Lung (tissue), 12 donors: ENCODE data around the gene MR1. TPM values are rescaled to one million over a fixed set of nuclear protein-coding genes. Genes with fewer than 3 reads are reported as not detected.

Experiments used
- ATAC-seq: fragments of 200-7000 bp; cut with Tn5 transposase; one replicate; pipeline ENCODE4 v1.9.1; 2020; ENCODE audit warnings: moderate number of reproducible peaks; ENCODE audit not compliant: insufficient read depth, low FRiP score
- DNase-seq, 3 donors: peaks; one replicate each; pipeline ENCODE4 v3.0.0-alpha.2; 2013 to 2017
- H3K27ac ChIP-seq, 2 donors: one replicate each; pipeline ENCODE4 v1.5.1; 2013; ENCODE audit warnings: mild to moderate bottlenecking in 2 of 2, moderate library complexity in 2 of 2, control low read depth in 1 of 2, inconsistent platforms in 1 of 2, low read depth in 1 of 2, low read length in 1 of 2
- H3K27me3 ChIP-seq, 3 donors: one replicate each; pipeline ENCODE4 v1.5.1; 2013; ENCODE audit warnings: low read length in 2 of 3; ENCODE audit not compliant: control insufficient read depth in 3 of 3, insufficient read depth in 3 of 3
- H3K36me3 ChIP-seq, 4 donors: one replicate each; pipeline ENCODE4 v1.5.1; 2013; ENCODE audit warnings: low read length in 4 of 4, mild to moderate bottlenecking in 1 of 4, moderate library complexity in 1 of 4; ENCODE audit not compliant: control insufficient read depth in 4 of 4, insufficient read depth in 4 of 4
- H3K4me1 ChIP-seq, 5 donors: one replicate each; pipeline ENCODE4 v1.5.1; 2013; ENCODE audit warnings: low read length in 5 of 5, mild to moderate bottlenecking in 2 of 5, moderate library complexity in 1 of 5; ENCODE audit not compliant: control insufficient read depth in 5 of 5, insufficient read depth in 5 of 5
- H3K4me3 ChIP-seq: one replicate; pipeline ENCODE4 v1.5.1; 2013; ENCODE audit warnings: mild to moderate bottlenecking, control low read depth, moderate library complexity
- H3K9ac ChIP-seq, 2 donors: one replicate each; pipeline ENCODE4 v1.5.1; 2013; ENCODE audit warnings: low read length in 2 of 2, control low read depth in 1 of 2; ENCODE audit not compliant: insufficient read depth in 1 of 2
- H3K9me3 ChIP-seq, 4 donors: one replicate each; pipeline ENCODE4 v1.5.1; 2013; ENCODE audit warnings: low read length in 3 of 4, mild to moderate bottlenecking in 1 of 4, moderate library complexity in 1 of 4; ENCODE audit not compliant: control insufficient read depth in 4 of 4, insufficient read depth in 3 of 4
- WGBS, 2 donors: extraction: QIAGEN DNeasy Blood & Tissue Kit; methylation state at CpG; one replicate each; pipeline ENCODE4 v1.1.7; 2013; 5-methylcytosine and 5-hydroxymethylcytosine counted together
- polyA plus RNA-seq, 2 donors: library from polyadenylated mRNA; stranded (reverse); fragments of 200-250 nt; gene quantifications; one replicate each; pipeline ENCODE4 v1.2.1, GENCODE V29; 2013
- total RNA-seq, 2 donors: library from RNA; depleted of rRNA in 1 of 2; stranded (reverse); fragments of >200 nt in 1 of 2; gene quantifications; one replicate each; pipeline ENCODE4 v1.2.1, GENCODE V29; 2014 to 2021
- TF ChIP-seq, protein P1 (sequence below): IDR thresholded peaks from 2 replicates; pipeline ENCODE4 v1.5.1; 2012; ENCODE audit warnings: mild to moderate bottlenecking; ENCODE audit errors: control extremely low read depth, extremely low read depth
- donor health status: control.
- donor health status: control.
- donor health status: Bipolar disorder and iron deficiency.
- donor health status: healthy.
- donor health status: DM: yes; HTN: yes; CAD: no.

The MR1 gene
- total and polyA plus RNA-seq, 4 donors, result 8.1 to 31.0 (median 23.9) TPM

DNA sequence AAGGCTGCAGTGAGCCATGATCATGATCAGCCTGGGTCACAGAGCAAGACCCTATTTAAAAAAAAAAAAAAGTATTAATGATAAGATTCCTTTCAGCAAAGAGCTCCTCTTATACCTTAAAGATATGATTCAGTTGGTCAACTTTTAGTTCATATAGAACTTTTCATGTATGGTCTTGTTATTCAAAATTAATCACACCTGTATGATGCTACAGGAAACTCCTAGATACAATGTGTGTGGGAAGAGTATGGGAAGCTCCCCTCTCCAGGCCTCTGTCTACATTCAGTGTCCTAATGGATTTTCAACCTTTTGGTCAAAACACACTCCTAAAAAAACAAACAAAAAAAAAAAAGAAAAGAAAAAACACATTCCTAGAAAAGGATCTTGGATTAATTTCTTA, 17.1 kb downstream of the MR1 start:
- Histone ChIP-seq H3K9ac (no peak overlapping the region), H3K27me3 (no peaks in the 10 kb centered on the region), H3K4me1 (no peaks in the 10 kb centered on the region), H3K27ac (no peak overlapping the region), H3K4me3 (no peak overlapping the region), H3K9me3 (no peaks in the 10 kb centered on the region), H3K36me3 (peaks cover 0 to 3% (median 0%) of the 10 kb centered on the region in 4 donors)
- ATAC-seq (no peak), DNase-seq (no peak)
- TF ChIP-seq, protein P1, sequence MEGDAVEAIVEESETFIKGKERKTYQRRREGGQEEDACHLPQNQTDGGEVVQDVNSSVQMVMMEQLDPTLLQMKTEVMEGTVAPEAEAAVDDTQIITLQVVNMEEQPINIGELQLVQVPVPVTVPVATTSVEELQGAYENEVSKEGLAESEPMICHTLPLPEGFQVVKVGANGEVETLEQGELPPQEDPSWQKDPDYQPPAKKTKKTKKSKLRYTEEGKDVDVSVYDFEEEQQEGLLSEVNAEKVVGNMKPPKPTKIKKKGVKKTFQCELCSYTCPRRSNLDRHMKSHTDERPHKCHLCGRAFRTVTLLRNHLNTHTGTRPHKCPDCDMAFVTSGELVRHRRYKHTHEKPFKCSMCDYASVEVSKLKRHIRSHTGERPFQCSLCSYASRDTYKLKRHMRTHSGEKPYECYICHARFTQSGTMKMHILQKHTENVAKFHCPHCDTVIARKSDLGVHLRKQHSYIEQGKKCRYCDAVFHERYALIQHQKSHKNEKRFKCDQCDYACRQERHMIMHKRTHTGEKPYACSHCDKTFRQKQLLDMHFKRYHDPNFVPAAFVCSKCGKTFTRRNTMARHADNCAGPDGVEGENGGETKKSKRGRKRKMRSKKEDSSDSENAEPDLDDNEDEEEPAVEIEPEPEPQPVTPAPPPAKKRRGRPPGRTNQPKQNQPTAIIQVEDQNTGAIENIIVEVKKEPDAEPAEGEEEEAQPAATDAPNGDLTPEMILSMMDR, result no peak

DNA sequence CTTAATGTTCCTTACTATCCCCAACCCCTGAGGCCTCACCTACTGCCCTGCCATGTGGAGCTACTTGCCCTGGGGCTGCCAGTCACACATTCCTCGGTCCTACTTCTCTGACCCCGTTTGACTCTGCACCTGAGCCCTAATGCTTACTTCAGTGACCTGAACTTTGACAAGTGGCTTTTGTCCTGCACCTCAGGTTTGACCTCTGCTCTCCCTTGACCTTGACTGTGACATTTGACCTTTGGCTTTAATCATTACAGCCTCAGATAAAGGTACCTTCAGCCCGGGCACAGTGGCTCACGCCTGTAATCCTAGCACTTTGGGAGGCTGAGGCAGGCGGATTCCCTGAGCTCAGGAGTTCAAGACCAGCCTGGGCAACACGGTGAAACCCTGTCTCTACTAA, 22.8 kb downstream of the MR1 start:
- Histone ChIP-seq H3K4me1 (peaks cover 0 to 2% (median 0%) of the 10 kb centered on the region in 5 donors), H3K9me3 (peaks cover 0 to 3% (median 1%) of the 10 kb centered on the region in 4 donors), H3K4me3 (no peak overlapping the region), H3K9ac (no peak overlapping the region), H3K27ac (no peak overlapping the region), H3K36me3 (peaks cover 0 to 3% (median 0%) of the 10 kb centered on the region in 4 donors), H3K27me3 (no peaks in the 10 kb centered on the region)
- DNase-seq (no peak), ATAC-seq (no peak)
- 92 to 93% methylated on average over 6 of the region's 6 CpGs for WGBS, 2 donors
- TF ChIP-seq, protein P1, result no peak

DNA sequence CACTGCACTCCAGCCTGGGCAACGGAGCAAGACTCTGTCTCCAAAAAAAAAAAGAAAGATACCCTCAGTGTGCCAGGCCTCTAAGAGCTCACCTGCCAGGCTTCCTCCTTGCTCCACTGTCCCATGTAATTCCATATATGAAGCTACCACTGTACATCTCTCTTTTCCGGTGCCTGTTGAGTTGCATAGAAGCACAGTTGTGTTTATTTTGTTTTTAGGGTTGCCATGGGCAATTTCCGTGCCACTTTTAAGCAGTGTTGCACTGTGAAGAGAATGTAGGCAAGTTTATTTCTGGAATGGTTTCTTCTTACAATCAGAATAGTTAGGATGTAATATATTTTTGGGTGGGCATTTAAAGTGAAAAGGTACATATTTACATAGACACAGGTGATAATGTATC, 23.3 kb downstream of the MR1 start:
- no peak for ATAC-seq
- no peak overlapping the region for H3K9ac ChIP-seq
- TF ChIP-seq, protein P1, result no peak
- H3K27me3 ChIP-seq, result no peaks in the 10 kb centered on the region
- peaks cover 0 to 3% (median 0%) of the 10 kb centered on the region in 4 donors for H3K36me3 ChIP-seq
- no peak overlapping the region for H3K27ac ChIP-seq
- DNase-seq, result peak in 1 of 3 donors; percentile 20
- H3K4me1 ChIP-seq, result peaks cover 0 to 2% (median 0%) of the 10 kb centered on the region in 5 donors
- H3K4me3 ChIP-seq, result no peak overlapping the region
- H3K9me3 ChIP-seq, result peaks cover 0 to 3% (median 1%) of the 10 kb centered on the region in 4 donors
- WGBS, 2 donors, result 42 to 49% methylated on average over 3 of the region's 3 CpGs

DNA sequence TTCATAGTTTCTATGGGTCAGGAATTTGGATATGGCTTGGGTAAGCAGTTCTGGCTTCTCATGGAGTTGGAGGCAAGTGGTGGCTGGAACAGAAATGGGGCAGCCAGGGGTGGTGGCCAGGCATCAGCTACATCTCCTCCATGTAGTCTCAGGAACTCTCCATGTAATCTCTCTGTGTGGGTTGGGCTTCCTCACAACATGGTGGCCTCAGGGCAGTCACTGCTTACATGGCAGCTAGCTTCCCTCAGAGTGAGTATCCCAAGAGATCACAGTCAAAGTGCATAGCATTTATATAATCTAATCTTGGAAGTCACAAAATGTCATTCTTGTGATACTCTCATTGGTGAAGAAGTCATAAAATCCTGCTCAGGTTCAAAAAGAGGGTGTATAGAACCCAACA, 25.7 kb downstream of the MR1 start:
- Histone ChIP-seq H3K27ac (no peak overlapping the region), H3K9me3 (peaks cover 0 to 3% (median 1%) of the 10 kb centered on the region in 4 donors), H3K9ac (no peak overlapping the region), H3K4me1 (peaks cover 0 to 2% (median 0%) of the 10 kb centered on the region in 5 donors), H3K4me3 (no peak overlapping the region), H3K27me3 (no peaks in the 10 kb centered on the region), H3K36me3 (no peaks in the 10 kb centered on the region)
- no peak for DNase-seq
- no peak for ATAC-seq
- TF ChIP-seq, protein P1, result no peak
